HL-60 (cell line): ENCODE data around the gene STN1.

Experiments used
- CTCF ChIP-seq: IDR thresholded peaks from one replicate; pipeline ENCODE4 v1.5.1; 2011; ENCODE audit warnings: low read length, control low read depth, inconsistent platforms; ENCODE audit not compliant: insufficient read depth
- GABPA ChIP-seq: IDR thresholded peaks from 2 replicates; pipeline ENCODE4 v1.6.1; 2012; ENCODE audit warnings: low read depth
- POLR2AphosphoS5 ChIP-seq: IDR thresholded peaks from 2 replicates; pipeline ENCODE4 v1.6.1; 2012; ENCODE audit warnings: low read depth
- REST ChIP-seq: IDR thresholded peaks from 2 replicates; pipeline ENCODE4 v1.6.1; 2012; ENCODE audit warnings: low read depth; ENCODE audit not compliant: insufficient replicate concordance
- SPI1 ChIP-seq: IDR thresholded peaks from 2 replicates; pipeline ENCODE4 v1.6.1; 2012; ENCODE audit warnings: low read depth, mild to moderate bottlenecking, borderline replicate concordance

- TF ChIP-seq CTCF (no peak), GABPA (no peak), REST (no peak), POLR2AphosphoS5 (no peak), SPI1 (no peak)
These were observed 12.5 kb downstream of the STN1 start for GRCh38 chr10:103905441-103905840.
